CD4-positive, alpha-beta T cell (primary cell): ENCODE measurements around the gene CLRN3. TPM values are rescaled to one million over a fixed set of nuclear protein-coding genes. Genes with fewer than 3 reads are reported as not detected.

Experiments
- ATAC-seq: fragments of 200-7000 bp; cut with Tn5 transposase; one replicate; pipeline ENCODE4 v1.10.0; 2022; ENCODE audit warnings: mild to moderate bottlenecking; ENCODE audit not compliant: poor library complexity
- CTCF ChIA-PET: fragments of 350-600 bp; sonication (Branson Sonifier 250); formaldehyde crosslinking; loops from one replicate; lab custom pipeline; 2021; ENCODE audit warnings: antibody characterized with exemption, inconsistent platforms; lab: Charles Lee
- POLR2A ChIA-PET: fragments of 350-600 bp; sonication (Branson Sonifier 250); formaldehyde crosslinking; loops from one replicate; lab custom pipeline; 2021; ENCODE audit warnings: antibody characterized with exemption, inconsistent platforms; lab: Charles Lee
- DNase-seq, 14 experiments: peaks; one replicate each; pipeline ENCODE4 v3.0.0-alpha.2; 2013 to 2020; ENCODE audit warnings: mixed read lengths in 2 of 14
- H3K27ac ChIP-seq, 2 donors: one replicate each; pipeline versions ENCODE4 v1.5.1 to v1.7.0; 2013; ENCODE audit warnings: low read length in 2 of 2, low read depth in 1 of 2, mild to moderate bottlenecking in 1 of 2
- H3K27me3 ChIP-seq, 2 experiments: 1 replicate in 1 of 2; 2 replicates in 1 of 2; pipeline versions ENCODE4 v1.6.1 to v1.7.0; 2013; ENCODE audit warnings: low read length in 2 of 2, control low read depth in 1 of 2, mild to moderate bottlenecking in 1 of 2, moderate library complexity in 1 of 2; ENCODE audit not compliant: insufficient read depth in 2 of 2, control insufficient read depth in 1 of 2
- H3K36me3 ChIP-seq: one replicate; pipeline ENCODE4 v1.6.1; 2013; ENCODE audit warnings: low read length, control low read depth; ENCODE audit not compliant: insufficient read depth
- H3K4me1 ChIP-seq: one replicate; pipeline ENCODE4 v1.6.1; 2013; ENCODE audit warnings: low read length, control low read depth; ENCODE audit not compliant: insufficient read depth
- H3K4me3 ChIP-seq: one replicate; pipeline ENCODE4 v1.5.1; 2013; ENCODE audit warnings: mild to moderate bottlenecking, low read length, moderate library complexity
- H3K9me3 ChIP-seq, 2 experiments: 1 replicate in 1 of 2; 2 replicates in 1 of 2; pipeline versions ENCODE4 v1.6.1 to v1.7.0; 2013; ENCODE audit warnings: low read length in 2 of 2, mild to moderate bottlenecking in 2 of 2, control low read depth in 1 of 2, moderate library complexity in 1 of 2; ENCODE audit not compliant: control insufficient read depth in 1 of 2, insufficient read depth in 1 of 2
- H3K27ac Mint-ChIP-seq: one replicate; pipeline ENCODE4 v1.8.0; 2020; ENCODE audit warnings: mixed read lengths
- H3K27me3 Mint-ChIP-seq: one replicate; pipeline ENCODE4 v1.8.0; 2021; ENCODE audit warnings: mixed read lengths
- H3K36me3 Mint-ChIP-seq: one replicate; pipeline ENCODE4 v1.8.0; 2021; ENCODE audit warnings: low read depth, mixed read lengths
- H3K4me1 Mint-ChIP-seq: one replicate; pipeline ENCODE4 v1.8.0; 2021; ENCODE audit warnings: low read depth, mixed read lengths
- H3K4me3 Mint-ChIP-seq: one replicate; pipeline ENCODE4 v1.8.0; 2020; ENCODE audit warnings: mild to moderate bottlenecking, mixed read lengths
- H3K9me3 Mint-ChIP-seq: one replicate; pipeline ENCODE4 v1.8.0; 2020; ENCODE audit warnings: mixed read lengths
- intact Hi-C, 2 experiments: fragments of 100-400 bp; cut with DNase I in 1 of 2; cut with micrococcal nuclease in 1 of 2; formaldehyde crosslinking; loops; one replicate each; pipeline versions ENCODE4 v1.15.1 to v1.9.0; 2023 to 2025; cut with DNase I, micrococcal nuclease
- total RNA-seq, 174 experiments: library from RNA in 2 of 174; stranded (reverse) in 2 of 174; gene quantifications; one replicate each; pipeline ENCODE4 v1.2.3 and lab custom pipeline; 2021 to 2026
- TF ChIP-seq, protein P1 (sequence below): fragments of 200-600 bp; IDR thresholded peaks from one replicate; pipeline ENCODE4 v1.8.0; 2022; ENCODE audit warnings: antibody characterized with exemption, mild to moderate bottlenecking

The CLRN3 gene
- total RNA-seq, 2 experiments from 2014 or later, result not detected

- Mint-ChIP-seq H3K4me1 (peaks cover 3% of the 10 kb centered on the region), H3K36me3 (no peaks in the 10 kb centered on the region), H3K4me3 (no peak overlapping the region), H3K27ac (no peak overlapping the region), H3K27me3 (peaks cover 22% of the 10 kb centered on the region), H3K9me3 (no peaks in the 10 kb centered on the region)
- POLR2A ChIA-PET, result no interaction called here
- no peaks in the 10 kb centered on the region for H3K4me1 ChIP-seq
- H3K27me3 ChIP-seq, result peaks cover 10% of the 10 kb centered on the region in 2 experiments
- DNase-seq, result no peak
- intact Hi-C loops, result no loop called here
- ATAC-seq, result no peak
- H3K27ac ChIP-seq, result no peak overlapping the region
- CTCF ChIA-PET, result no interaction called here
- H3K36me3 ChIP-seq, result no peaks in the 10 kb centered on the region
- TF ChIP-seq, protein P1, sequence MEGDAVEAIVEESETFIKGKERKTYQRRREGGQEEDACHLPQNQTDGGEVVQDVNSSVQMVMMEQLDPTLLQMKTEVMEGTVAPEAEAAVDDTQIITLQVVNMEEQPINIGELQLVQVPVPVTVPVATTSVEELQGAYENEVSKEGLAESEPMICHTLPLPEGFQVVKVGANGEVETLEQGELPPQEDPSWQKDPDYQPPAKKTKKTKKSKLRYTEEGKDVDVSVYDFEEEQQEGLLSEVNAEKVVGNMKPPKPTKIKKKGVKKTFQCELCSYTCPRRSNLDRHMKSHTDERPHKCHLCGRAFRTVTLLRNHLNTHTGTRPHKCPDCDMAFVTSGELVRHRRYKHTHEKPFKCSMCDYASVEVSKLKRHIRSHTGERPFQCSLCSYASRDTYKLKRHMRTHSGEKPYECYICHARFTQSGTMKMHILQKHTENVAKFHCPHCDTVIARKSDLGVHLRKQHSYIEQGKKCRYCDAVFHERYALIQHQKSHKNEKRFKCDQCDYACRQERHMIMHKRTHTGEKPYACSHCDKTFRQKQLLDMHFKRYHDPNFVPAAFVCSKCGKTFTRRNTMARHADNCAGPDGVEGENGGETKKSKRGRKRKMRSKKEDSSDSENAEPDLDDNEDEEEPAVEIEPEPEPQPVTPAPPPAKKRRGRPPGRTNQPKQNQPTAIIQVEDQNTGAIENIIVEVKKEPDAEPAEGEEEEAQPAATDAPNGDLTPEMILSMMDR, result no peak
- H3K4me3 ChIP-seq, result no peak overlapping the region
- H3K9me3 ChIP-seq, result peaks cover 5 to 7% of the 10 kb centered on the region in 2 experiments
Observed at GRCh38 chr10:127874671-127875448, 17.9 kb downstream of the CLRN3 start.

- Histone ChIP-seq H3K27ac (no peak overlapping the region), H3K36me3 (no peaks in the 10 kb centered on the region), H3K4me1 (no peaks in the 10 kb centered on the region), H3K27me3 (peaks cover 10% of the 10 kb centered on the region in 2 experiments), H3K4me3 (no peak overlapping the region), H3K9me3 (peaks cover 7 to 13% of the 10 kb centered on the region in 2 experiments)
- intact Hi-C loops, result no loop called here
- Mint-ChIP-seq H3K27ac (no peak overlapping the region), H3K36me3 (no peaks in the 10 kb centered on the region), H3K27me3 (peaks cover 26% of the 10 kb centered on the region), H3K9me3 (no peaks in the 10 kb centered on the region), H3K4me3 (no peak overlapping the region), H3K4me1 (no peaks in the 10 kb centered on the region)
- DNase-seq (no peak), ATAC-seq (no peak)
- CTCF ChIA-PET, result no interaction called here
- POLR2A ChIA-PET, result no interaction called here
- TF ChIP-seq, protein P1, result no peak
Observed at GRCh38 chr10:127873901-127874470, 18.8 kb downstream of the CLRN3 start.

DNA sequence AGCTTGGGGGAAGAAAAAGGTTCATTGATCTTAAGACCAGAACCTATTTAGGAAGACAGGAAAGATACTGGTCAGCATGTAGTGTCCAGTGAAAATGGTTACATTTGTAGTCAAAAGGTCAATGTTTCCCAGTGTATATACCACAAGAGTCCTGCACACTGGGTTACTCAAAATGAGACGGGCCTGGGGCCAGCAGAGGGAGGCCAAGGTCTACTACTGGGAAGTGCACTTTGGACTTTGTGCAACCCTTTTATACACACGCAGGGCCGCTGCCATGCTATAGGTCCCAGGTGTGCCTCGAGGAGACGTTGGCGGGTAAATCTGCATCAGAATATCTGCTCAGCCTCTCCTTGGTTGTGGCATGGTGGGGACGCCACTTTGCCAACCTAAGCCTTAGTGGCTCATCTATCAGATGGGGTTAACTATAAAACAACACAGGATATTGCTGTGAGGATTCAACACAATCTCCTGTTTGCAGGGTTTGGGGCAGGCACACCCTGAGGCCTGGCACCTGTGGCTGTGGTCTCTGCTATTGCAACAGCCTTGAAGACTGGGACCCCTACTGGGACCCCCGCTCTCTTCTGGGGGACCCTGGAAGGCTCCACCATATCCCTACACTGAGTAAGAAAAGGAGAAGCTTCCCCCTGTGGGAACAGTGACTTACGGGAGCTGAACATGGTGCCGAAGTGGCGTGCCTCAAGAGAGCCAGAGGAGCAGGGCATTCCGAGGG lies 19.7 kb downstream of the CLRN3 start:
- ChIA-PET POLR2A (no interaction called here), CTCF (no interaction called here)
- DNase-seq, result no peak
- Mint-ChIP-seq H3K27ac (no peak overlapping the region), H3K27me3 (peaks cover 34% of the 10 kb centered on the region), H3K9me3 (no peaks in the 10 kb centered on the region), H3K4me3 (no peak overlapping the region), H3K4me1 (no peaks in the 10 kb centered on the region), H3K36me3 (no peaks in the 10 kb centered on the region)
- H3K27me3 ChIP-seq, result peaks cover 10% of the 10 kb centered on the region in 2 experiments
- no peak overlapping the region for H3K27ac ChIP-seq
- intact Hi-C loops, result no loop called here
- no peak overlapping the region for H3K4me3 ChIP-seq
- H3K9me3 ChIP-seq, result peaks cover 7 to 13% of the 10 kb centered on the region in 2 experiments
- no peaks in the 10 kb centered on the region for H3K4me1 ChIP-seq
- H3K36me3 ChIP-seq, result no peaks in the 10 kb centered on the region
- TF ChIP-seq, protein P1, result no peak
- ATAC-seq, result no peak
